SK-MEL-5 (cell line): Measurements from ENCODE around the gene FBXL13. TPM values are rescaled to one million over a fixed set of nuclear protein-coding genes. Genes with fewer than 3 reads are reported as not detected.
"Not testable (repeated sequence)": the region's sequence is repeated elsewhere in the genome, so short reads cannot be mapped to it uniquely, and the experiment has no call there.

Source experiments
- DNase-seq: peaks from one replicate; pipeline ENCODE4 v3.0.0-alpha.2; 2016; ENCODE audit warnings: low read depth, low spot score
- in situ Hi-C: cut with HindIII; loops from 2 replicates; pipeline ENCODE4 v1.10.0; 2016; ENCODE audit warnings: low sequenced_read_pairs, high pct_unique_total_duplicates, low pct_unique_long_range_greater_than_20kb
- total RNA-seq: library from RNA; depleted of rRNA; stranded (reverse); fragments of >200 nt; shearing (Covaris generic); gene quantifications from 2 replicates; pipeline ENCODE4 v1.2.3, GENCODE V29; 2014

FBXL13 gene
- total RNA-seq, 1 experiment from 2014 or later = 3.2 TPM

DNA sequence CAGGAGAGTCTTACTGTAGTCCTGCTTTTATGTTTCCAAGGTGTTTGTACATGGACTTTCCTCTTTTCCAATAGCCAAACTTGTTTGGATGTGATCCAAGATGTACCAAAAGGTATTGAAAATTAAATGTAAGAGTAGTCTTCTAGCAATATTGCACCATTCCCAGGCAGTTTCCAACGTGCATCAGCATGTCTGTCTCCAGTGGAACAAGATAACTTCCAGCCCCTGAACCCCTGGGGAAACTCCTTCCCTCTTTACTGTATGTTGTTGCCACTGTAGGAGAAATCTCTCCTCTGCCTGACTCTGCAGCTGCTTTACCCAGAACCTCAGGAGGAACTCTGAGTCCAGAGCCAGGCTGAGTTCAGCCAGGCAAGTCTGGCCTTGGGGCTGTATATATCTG lies 18.8 kb upstream of the FBXL13 start:
- in situ Hi-C loops = no loop called here
- no peak for DNase-seq

DNA sequence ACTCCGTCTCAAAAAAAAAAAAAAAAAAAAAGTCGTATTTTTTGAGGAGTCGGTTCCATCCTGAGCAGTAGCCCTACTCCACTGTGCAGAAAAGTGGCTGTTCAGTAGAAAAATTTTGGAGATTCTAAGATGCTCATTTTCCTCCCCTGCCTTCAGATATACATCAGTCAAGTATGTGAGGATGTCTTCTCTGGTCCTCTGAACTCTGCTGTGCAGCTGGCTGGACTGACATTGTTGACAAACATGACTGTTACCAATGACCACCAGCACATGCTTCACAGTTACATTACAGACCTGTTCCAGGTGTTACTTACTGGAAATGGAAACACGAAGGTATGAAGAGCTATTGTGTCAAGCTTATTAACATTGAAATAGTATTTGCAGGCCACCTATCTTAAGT lies 17.7 kb upstream of the FBXL13 start:
- in situ Hi-C loops, DNase-seq: not testable (repeated sequence)

DNA sequence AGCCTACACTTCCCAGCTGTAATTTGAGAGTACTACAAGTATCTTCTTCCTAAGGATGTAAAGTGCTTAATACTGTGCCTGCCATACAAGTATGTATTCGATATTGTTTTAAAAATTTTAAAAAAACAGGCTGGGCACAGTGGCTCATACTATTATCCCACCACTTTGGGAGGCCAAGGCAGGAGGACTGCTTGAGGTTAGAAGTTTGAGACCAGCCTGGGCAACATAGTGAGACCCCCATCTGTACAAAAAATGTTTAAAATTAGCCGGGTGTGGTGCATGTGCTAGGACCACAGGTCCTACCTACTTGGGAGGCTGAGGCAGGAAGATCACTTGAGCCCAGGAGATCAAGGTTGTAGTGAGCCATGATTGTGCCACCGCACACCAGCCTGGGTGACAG lies 8.6 kb upstream of the FBXL13 start:
- no peak for DNase-seq
- in situ Hi-C loops = no loop called here

DNA sequence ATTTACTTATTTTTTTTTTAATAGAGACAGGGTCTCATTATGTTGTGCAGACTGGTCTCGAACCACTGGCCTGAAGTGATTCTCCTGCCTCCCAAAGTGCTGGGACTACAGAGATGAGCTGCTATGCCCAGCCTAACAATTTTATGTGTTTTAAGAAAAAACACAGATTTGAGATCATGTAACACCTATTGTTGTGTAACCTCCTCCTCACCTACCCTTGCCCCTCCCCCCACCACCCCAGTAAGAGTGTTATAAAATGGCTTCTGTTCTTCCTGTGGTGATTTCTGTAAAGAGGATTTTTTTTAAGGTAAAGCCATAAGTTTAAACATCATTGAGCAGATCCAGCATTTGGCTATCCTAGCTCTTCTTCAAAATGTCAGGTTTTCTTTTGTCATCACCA lies 7.9 kb upstream of the FBXL13 start:
- DNase-seq = no peak
- in situ Hi-C loops = no loop called here

DNA sequence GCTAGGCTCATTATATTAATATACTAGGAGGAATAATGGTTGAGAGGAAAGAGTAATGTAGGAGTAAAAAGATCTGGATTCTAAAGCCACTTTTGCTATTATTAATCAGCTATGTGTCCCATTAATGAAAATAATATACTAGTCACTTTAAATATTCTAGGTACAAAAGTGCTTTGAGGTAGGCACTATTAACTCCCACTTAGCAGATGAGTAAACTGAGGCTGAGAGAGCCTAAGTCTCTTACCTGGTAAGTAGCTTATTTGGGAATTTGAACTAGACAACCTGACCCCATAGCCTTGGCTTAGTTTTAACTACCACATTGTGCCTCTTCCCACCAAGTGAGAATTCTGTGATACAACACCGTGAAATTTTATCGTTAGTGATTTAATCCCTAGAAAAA lies 6.3 kb upstream of the FBXL13 start:
- in situ Hi-C loops = no loop called here
- no peak for DNase-seq

DNA sequence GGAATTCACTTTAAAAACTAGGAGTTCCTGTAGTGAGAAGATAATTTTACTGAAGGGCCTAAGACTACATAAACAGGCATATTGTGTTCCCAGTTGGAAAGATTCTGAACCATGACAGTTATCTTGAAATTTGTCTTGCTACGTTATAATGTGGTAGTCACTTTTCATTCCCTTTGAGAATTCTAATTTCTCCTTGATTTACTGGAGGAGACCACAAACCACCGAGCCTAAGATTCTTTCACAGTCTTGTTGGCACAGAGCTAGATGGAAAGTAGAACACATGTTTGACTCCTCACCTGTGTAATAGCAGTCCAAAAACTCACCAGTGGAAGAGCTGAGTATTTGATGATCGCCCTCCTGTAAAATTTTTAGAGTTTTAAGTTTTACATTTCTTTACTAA lies 5.2 kb upstream of the FBXL13 start:
- in situ Hi-C loops = no loop called here
- no peak for DNase-seq

DNA sequence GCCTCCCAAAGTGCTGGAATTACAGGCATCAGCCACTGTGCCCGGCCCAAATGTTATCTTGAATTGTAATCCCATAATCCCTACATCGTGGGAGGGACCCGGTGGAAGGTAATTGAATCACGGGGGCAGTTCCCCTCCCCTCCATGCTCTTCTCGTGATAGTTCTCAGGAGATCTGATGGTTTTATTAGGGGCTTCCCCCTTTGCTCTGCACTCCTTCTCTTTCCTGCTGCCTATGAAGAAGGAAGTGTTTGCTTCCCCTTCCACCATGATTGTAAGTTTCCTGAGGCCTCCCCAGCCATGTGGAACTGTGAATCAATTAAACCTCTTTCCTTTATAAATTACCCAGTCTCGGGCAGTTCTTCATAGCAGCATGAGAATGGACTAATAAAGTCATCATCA lies 3.6 kb upstream of the FBXL13 start:
- in situ Hi-C loops = not testable (repeated sequence)

DNA sequence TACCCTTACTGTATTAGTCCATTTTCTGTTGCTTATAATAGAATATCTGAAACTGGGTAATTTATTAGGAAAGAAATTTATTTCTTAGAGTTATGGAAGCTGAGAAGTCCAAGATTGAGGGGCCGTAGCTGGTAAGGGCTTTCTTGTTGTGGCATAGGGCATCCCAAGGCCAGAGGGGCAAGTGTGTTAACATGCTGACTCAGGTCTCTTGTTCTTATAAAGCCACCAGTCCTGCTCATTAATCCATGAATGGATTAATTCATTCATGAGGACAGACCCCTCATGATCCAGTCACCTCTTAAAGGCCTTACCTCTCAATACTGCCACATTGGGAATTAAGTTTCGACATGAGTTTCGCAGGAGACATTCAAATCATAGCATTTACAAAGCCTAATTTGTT lies 2.7 kb upstream of the FBXL13 start:
- DNase-seq = no peak
- in situ Hi-C loops = no loop called here

More for the DNA sequence above, 3.6 kb upstream of the FBXL13 start:
- not testable (repeated sequence) for DNase-seq

DNA sequence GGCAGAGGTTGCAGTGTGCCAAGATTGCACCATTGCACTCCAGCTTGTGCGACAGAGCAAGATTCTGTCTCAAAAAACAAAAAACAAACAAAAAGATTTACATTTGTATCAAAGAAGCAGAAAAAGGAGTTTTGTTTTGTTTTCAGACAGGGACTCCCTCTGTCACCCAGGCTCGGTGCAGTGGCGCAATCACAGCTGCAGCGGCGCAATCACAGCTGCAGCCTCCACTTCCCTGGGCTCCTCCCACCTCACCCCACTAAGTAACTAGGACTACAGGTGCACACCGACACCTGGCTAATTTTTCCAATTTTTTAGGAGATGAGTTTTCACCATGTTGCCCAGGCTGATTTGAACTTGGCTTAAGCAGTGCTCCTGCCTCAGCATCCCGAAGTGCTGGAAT lies 2.2 kb upstream of the FBXL13 start:
- in situ Hi-C loops = no loop called here

DNA sequence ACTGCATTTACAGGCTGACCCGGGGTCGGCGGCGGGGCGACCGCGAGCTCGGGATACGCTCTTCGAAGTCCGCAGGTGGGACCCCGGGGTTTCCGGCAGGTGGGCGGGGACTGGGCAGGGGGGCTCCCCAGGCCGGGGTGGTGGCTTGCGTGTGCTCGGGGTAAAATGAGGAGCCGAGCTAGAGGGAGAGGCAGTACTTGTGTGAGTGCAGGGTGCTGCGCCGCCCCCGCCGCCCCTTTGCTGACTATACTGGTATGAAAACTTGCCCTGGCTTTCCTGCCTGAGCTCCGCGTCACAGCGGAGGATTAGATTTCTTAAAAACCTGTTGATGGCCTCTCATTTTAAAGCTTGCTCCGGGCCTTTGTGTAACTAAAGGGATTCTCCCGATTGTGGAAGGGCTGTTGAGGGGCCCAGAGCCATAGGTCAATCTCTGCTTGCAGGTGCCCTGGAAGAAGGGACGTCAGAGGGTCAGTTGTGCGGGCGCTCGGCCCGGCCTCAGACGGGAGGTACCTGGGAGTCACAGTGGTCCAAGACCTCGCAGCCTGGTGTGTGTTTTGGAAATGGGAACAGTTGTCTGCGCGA lies 832 bp upstream of the FBXL13 start:
- in situ Hi-C loops = no loop called here
- peak; percentile 37 for DNase-seq

More for the DNA sequence above, 2.2 kb upstream of the FBXL13 start:
- DNase-seq = no peak

DNA sequence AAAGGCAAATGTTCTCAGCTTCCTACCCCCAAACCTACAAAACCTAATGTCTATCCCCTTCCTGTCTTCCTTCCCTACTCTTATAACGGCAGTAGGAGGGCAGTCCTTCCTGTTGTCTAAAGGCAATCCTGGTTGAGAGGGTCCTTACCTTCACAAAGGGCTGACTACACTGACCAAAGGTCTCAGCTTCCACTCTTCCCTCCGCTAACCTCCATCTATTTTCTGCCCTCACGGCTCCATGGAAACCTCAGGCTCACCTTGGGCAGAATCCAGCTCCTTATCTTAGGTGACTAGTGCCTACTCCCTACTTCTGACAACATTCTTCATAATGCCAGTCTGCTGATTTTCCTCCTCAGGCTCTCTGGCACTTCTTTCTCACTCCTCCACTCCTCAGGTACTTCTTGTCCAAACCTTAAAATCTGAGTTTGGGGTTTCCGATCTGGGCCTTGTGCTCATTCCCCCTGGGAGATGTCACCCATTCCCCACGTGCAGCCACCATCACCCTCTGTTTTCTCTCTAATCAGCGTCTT lies 542 bp downstream of the FBXL13 start:
- DNase-seq = no peak
- in situ Hi-C loops = no loop called here

DNA sequence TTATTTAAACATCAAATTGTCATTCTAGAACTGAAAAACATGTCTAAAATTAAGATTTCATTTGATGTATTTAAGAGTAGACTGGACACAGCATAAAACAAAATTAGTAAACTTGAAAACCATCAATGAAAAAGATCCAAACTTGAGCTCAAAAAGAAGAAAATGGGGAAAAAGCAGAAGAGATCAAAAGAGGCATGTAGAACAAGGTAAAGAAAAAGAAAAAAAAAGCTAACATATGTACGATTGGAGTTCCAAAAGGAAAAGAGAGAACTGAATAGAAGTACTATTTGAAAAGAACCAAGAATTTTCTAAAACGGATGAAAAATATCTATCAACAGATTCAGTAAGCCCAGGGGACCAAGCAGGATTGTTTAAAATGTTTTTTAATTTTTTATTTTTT lies 3.6 kb downstream of the FBXL13 start:
- in situ Hi-C loops = no loop called here
- DNase-seq = no peak

DNA sequence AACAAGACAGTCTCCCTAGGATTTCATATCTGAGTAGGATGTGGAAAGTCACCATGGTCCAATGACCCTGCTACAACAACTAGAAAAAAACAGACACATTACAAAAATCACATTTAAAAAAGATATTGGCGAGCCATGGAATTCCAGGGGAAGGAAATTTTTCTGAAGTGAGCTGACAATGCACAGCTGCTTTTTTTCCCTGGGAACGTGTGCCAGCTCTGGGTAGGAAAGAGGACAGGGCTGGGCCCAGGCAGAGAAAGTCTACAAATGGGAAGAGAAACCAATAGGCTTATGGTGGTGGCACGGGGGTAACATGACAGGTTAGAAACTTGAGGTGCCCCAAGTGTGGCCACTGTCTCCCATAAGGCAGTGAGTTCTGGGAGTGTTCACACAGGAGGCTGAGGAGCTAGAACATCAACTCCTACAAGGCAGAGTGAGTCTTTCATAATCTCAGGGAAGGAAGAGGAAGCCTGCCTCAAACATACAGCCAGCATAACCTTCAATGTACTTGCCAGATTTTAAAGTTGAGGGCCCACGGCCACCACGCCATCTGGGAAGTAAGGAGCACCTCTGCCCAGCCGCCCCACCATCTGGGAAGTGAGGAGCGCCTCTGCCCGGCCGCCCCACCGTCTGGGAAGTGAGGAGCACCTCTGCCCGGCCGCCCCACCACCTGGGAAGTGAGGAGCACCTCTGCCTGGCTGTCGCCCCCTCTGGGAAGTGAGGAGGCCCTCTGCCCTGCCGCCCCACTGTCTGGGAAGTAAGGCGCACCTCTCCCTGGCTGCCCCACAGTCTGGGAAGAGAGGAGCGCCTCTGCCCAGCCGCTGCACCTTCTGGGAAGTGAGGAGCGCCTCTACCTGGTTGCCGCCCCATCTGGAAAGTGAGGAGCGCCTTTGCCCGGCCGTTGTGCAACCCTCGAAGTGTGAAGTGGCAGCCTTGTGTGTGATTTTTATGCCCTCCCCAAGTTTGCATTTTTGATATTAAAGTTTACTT lies 5.9 kb downstream of the FBXL13 start:
- in situ Hi-C loops = no loop called here
- DNase-seq = no peak

DNA sequence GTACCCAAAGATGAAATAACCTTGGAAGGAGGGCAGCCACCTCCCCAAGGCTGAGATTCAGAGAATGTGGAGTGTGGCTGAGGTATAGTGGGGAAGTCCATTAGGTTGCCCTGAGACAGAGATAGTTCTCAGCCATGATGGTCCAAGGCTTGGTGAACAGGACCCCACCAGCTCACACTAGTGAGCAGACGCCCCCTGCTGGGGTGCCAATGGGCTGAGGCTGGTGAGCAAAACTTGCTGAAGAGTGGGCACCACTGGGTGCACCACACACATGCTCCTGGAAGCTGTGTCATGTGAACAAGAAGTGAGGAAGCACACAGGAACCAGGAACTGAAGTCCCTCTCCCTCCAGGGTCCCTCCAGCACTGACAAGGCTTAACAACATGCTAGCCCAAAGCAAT lies 8.9 kb downstream of the FBXL13 start:
- in situ Hi-C loops = no loop called here
- DNase-seq = peak; percentile 91

DNA sequence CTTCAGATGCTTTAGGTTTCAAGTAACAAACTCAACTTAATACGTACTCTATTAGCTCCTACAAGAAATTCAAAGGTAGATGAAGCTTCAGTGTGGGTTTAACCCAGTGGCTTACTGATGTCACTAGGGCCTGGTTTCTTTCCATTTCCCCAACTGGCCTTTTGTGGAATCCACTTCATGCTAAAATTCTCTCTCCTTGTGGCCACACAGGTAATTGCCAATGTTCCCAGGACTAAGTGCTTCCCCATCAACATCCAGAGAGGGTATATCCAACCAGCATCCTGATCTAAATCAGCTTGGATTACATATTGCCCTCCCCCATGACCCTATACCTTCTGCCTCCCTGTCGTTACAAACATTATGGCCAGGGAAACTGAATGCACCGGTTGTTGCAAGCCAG lies 10.7 kb downstream of the FBXL13 start:
- in situ Hi-C loops = no loop called here
- DNase-seq = no peak

DNA sequence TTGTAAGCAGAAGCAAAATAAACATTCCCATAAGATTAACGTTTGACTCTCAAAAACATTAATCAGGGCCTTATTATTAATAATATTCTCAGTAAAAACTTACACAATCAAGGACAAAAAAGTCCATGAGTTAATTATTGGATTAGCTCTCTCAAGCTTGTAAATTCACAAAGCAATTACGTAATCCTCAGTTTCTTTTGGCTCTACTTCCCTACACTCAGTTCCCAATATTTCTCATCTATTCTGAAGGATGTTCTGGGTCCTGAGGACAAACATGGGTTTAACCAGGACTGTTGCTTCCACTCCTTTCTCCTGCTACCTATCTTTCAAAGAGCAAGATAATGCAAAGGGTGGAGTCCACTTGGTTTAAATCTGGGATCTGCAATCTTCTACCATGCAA lies 15.1 kb downstream of the FBXL13 start:
- in situ Hi-C loops = no loop called here

DNA sequence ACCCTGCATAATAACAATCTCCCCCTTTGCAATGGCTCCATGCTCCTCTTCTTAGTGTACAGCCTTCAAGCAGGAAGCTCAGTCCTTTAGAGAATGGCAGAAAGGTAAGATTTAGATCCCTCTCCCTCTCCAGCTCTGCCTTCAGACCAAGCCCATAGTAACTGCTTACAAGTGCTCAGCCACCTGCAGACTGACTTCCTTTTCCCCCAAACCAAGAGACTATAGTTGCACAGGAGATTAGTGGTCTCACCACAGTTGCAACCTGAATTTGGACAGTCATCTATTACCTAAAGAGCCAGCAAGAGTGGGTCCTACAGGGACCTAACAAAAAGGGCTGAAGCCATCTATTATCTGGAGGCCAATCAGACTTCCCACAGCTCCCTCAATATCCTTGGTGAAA lies 16.5 kb downstream of the FBXL13 start:
- in situ Hi-C loops = no loop called here
- DNase-seq = no peak

More for the DNA sequence above, 15.1 kb downstream of the FBXL13 start:
- no peak for DNase-seq

DNA sequence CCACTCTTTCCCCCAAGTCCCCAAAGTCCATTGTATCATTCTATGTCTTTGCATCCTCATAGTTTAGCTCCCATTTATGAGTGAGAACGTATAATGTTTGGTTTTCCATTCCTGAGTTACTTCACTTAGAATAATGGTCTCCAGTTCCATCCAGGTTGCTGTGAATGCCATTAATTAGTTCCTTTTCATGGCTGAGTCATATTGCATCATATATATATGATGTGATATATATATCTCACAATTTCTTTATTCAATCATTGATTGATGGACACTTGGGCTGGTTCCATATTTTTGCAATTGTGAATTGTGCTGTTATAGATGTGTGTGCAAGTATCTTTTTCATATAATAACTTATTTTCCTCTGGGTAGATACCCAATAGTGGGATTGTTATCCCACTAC lies 18.6 kb downstream of the FBXL13 start:
- DNase-seq, in situ Hi-C loops: not testable (repeated sequence)

DNA sequence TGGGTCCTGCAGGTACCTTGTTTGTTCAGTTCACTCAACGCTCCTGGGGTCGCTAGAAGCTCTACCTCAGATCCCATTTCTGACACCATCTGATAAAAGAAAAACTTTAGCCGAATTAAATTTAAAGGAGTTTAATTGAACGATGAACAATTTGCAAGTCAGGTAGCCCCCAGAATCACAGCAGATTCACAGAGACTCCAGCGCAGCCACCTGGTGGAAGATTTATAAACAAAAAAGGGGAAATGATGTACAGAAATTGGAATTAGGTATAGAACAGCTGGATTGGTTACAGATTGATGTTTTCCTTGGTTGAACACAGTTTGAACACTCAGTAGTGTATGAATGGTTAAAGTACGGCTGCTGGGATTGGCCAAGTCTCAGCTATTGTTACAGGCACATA lies 23.1 kb downstream of the FBXL13 start:
- in situ Hi-C loops = no loop called here
- DNase-seq = no peak
